Neural cell (in vitro differentiated cells): ENCODE measurements around the gene ZNF3. TPM values are rescaled to one million over a fixed set of nuclear protein-coding genes. Genes with fewer than 3 reads are reported as not detected.

Experiments
- H2AFZ ChIP-seq: fragments of 200-600, 300-800 bp; sonication (generic), shearing (Covaris generic); 2 replicates; pipeline ENCODE4 v1.6.0; 2014; ENCODE audit warnings: low read depth, mild to moderate bottlenecking, antibody characterized with exemption, low read length, moderate library complexity
- H3F3A ChIP-seq: fragments of 200-600 bp; shearing (Covaris generic); 2 replicates; pipeline ENCODE4 v1.6.1; 2016; ENCODE audit warnings: mild to moderate bottlenecking, moderate library complexity, mixed read lengths, antibody characterized with exemption, low read length; ENCODE audit not compliant: insufficient read depth, poor library complexity, severe bottlenecking
- H3K27ac ChIP-seq: fragments of 200-600, 300-800 bp; sonication (generic), shearing (Covaris generic); 2 replicates; pipeline ENCODE4 v1.5.1; 2014; ENCODE audit warnings: mild to moderate bottlenecking, low read length, moderate library complexity
- H3K27me3 ChIP-seq: fragments of 300-800, 200-600 bp; sonication (generic), shearing (Covaris generic); 2 replicates; pipeline ENCODE4 v1.6.0; 2014; ENCODE audit warnings: mild to moderate bottlenecking, low read depth, low read length, moderate library complexity; ENCODE audit not compliant: insufficient read depth
- H3K36me3 ChIP-seq: fragments of 300-800, 200-600 bp; sonication (generic), shearing (Covaris generic); 2 replicates; pipeline ENCODE4 v1.5.1; 2014; ENCODE audit warnings: mild to moderate bottlenecking, antibody characterized with exemption, low read length, moderate library complexity; ENCODE audit not compliant: insufficient read depth
- H3K4me2 ChIP-seq: fragments of 300-800, 200-600 bp; sonication (generic), shearing (Covaris generic); 2 replicates; pipeline ENCODE4 v1.6.0; 2014; ENCODE audit warnings: mild to moderate bottlenecking, low read length
- H3K4me3 ChIP-seq: fragments of 300-800, 200-600 bp; sonication (generic), shearing (Covaris generic); 2 replicates; pipeline ENCODE4 v1.5.1; 2014; ENCODE audit warnings: mild to moderate bottlenecking, low read length, moderate library complexity
- H3K79me2 ChIP-seq: fragments of 200-600 bp; shearing (Covaris generic); replicated peaks from 2 replicates; pipeline ENCODE4 v1.6.0; 2014; ENCODE audit warnings: mild to moderate bottlenecking, low read length, moderate library complexity; ENCODE audit not compliant: insufficient read depth
- H3K9ac ChIP-seq: fragments of 300-800, 200-600 bp; sonication (generic), shearing (Covaris generic); 2 replicates; pipeline ENCODE4 v1.6.1; 2016; ENCODE audit warnings: mild to moderate bottlenecking, low read length, mixed read lengths
- H3K9me2 ChIP-seq: fragments of 200-600 bp; shearing (Covaris generic); 2 replicates; pipeline ENCODE4 v1.6.1; 2016; ENCODE audit warnings: mild to moderate bottlenecking, low read length, mixed read lengths; ENCODE audit not compliant: insufficient read depth
- H3K9me3 ChIP-seq: fragments of 200-600, 300-800 bp; sonication (generic), shearing (Covaris generic); 2 replicates; pipeline ENCODE4 v1.6.1; 2016; ENCODE audit warnings: mild to moderate bottlenecking, mixed run types, low read length, moderate library complexity, mixed read lengths
- H4K20me1 ChIP-seq: fragments of 200-600 bp; shearing (Covaris generic); 2 replicates; pipeline ENCODE4 v1.6.1; 2016; ENCODE audit warnings: mild to moderate bottlenecking, mixed run types; ENCODE audit not compliant: insufficient read depth
- EP300 ChIP-seq: fragments of 450-650 bp; conservative IDR thresholded peaks from 2 replicates; pipeline ENCODE4 v1.6.1; 2014; ENCODE audit warnings: antibody characterized with exemption, mild to moderate bottlenecking, moderate library complexity; ENCODE audit not compliant: poor library complexity, severe bottlenecking
- EZH2 ChIP-seq: fragments of 200-600, 300-800 bp; shearing (Covaris generic), sonication (generic); IDR thresholded peaks from 2 replicates; pipeline ENCODE4 v1.6.1; 2014; ENCODE audit warnings: antibody characterized with exemption, low read length, borderline replicate concordance, mild to moderate bottlenecking; ENCODE audit not compliant: insufficient read depth, poor library complexity, severe bottlenecking
- MXI1 ChIP-seq: fragments of 450-650 bp; conservative IDR thresholded peaks from 2 replicates; pipeline ENCODE4 v1.6.1; 2014; ENCODE audit warnings: antibody characterized with exemption, mild to moderate bottlenecking; ENCODE audit not compliant: poor library complexity, severe bottlenecking
- POLR2AphosphoS5 ChIP-seq: IDR thresholded peaks from 2 replicates; pipeline ENCODE4 v1.6.1; 2012
- RAD21 ChIP-seq: fragments of 450-650 bp; conservative IDR thresholded peaks from 2 replicates; pipeline ENCODE4 v1.6.1; 2014; ENCODE audit warnings: antibody characterized with exemption, mild to moderate bottlenecking, moderate library complexity
- REST ChIP-seq: IDR thresholded peaks from 2 replicates; pipeline ENCODE4 v1.6.1; 2012; ENCODE audit warnings: borderline replicate concordance
- SMC3 ChIP-seq: fragments of 450-650 bp; conservative IDR thresholded peaks from 2 replicates; pipeline ENCODE4 v1.6.1; 2014; ENCODE audit warnings: antibody characterized with exemption, mild to moderate bottlenecking, moderate library complexity; ENCODE audit not compliant: poor library complexity
- TAF1 ChIP-seq: IDR thresholded peaks from 2 replicates; pipeline ENCODE4 v1.6.1; 2012; ENCODE audit warnings: low read depth
- polyA plus RNA-seq: library from polyadenylated mRNA; depleted of rRNA; stranded (reverse); fragments of >200 nt; gene quantifications from 2 replicates; pipeline ENCODE4 v1.2.3, GENCODE V29; 2014
- TF ChIP-seq, protein P1 (sequence below): fragments of 450-650 bp; IDR thresholded peaks from 2 replicates; pipeline ENCODE4 v1.5.1; 2014; ENCODE audit warnings: antibody characterized with exemption, mild to moderate bottlenecking, moderate library complexity; ENCODE audit not compliant: poor library complexity, severe bottlenecking

ZNF3 gene
- polyA plus RNA-seq, 1 donor from 2014 or later = 57.2 TPM

- Histone ChIP-seq H3K36me3 (no peaks in the 10 kb centered on the region), H3K4me2 (no peak overlapping the region), H2AFZ (no peak overlapping the region), H3K4me3 (no peak overlapping the region), H4K20me1 (no peaks in the 10 kb centered on the region), H3K9me3 (no peaks in the 10 kb centered on the region), H3K9ac (no peak overlapping the region), H3K9me2 (no peaks in the 10 kb centered on the region), H3K27me3 (no peaks in the 10 kb centered on the region), H3F3A (no peaks in the 10 kb centered on the region), H3K27ac (no peak overlapping the region), H3K79me2 (peaks cover 11% of the 10 kb centered on the region)
- TF ChIP-seq, protein P1, sequence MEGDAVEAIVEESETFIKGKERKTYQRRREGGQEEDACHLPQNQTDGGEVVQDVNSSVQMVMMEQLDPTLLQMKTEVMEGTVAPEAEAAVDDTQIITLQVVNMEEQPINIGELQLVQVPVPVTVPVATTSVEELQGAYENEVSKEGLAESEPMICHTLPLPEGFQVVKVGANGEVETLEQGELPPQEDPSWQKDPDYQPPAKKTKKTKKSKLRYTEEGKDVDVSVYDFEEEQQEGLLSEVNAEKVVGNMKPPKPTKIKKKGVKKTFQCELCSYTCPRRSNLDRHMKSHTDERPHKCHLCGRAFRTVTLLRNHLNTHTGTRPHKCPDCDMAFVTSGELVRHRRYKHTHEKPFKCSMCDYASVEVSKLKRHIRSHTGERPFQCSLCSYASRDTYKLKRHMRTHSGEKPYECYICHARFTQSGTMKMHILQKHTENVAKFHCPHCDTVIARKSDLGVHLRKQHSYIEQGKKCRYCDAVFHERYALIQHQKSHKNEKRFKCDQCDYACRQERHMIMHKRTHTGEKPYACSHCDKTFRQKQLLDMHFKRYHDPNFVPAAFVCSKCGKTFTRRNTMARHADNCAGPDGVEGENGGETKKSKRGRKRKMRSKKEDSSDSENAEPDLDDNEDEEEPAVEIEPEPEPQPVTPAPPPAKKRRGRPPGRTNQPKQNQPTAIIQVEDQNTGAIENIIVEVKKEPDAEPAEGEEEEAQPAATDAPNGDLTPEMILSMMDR = no peak
- TF ChIP-seq REST (no peak), EZH2 (no peak), EP300 (no peak), RAD21 (no peak), MXI1 (no peak), POLR2AphosphoS5 (no peak)
Measured at GRCh38 chr7:100027197-100027596, 54.3 kb downstream of the ZNF3 start.

- no peak for TF ChIP-seq POLR2AphosphoS5
- TF ChIP-seq, protein P1 = no peak
- no peak for TF ChIP-seq TAF1
- TF ChIP-seq EP300 = no peak
- no peak for TF ChIP-seq RAD21
- TF ChIP-seq REST = no peak
- TF ChIP-seq SMC3 = no peak
- TF ChIP-seq MXI1 = no peak
- no peak for TF ChIP-seq EZH2
- H3K79me2 ChIP-seq = peaks cover 37% of the 10 kb centered on the region
Measured at GRCh38 chr7:100024020-100024619, 57.4 kb downstream of the ZNF3 start.

More at GRCh38 chr7:100024020-100024619, 57.4 kb downstream of the ZNF3 start:
- Histone ChIP-seq H3K36me3 (no peaks in the 10 kb centered on the region), H2AFZ (no peak overlapping the region), H3K27ac (no peak overlapping the region), H3K27me3 (no peaks in the 10 kb centered on the region), H3K4me2 (no peak overlapping the region), H3K9me3 (no peaks in the 10 kb centered on the region), H4K20me1 (no peaks in the 10 kb centered on the region), H3K9ac (no peak overlapping the region), H3F3A (no peaks in the 10 kb centered on the region), H3K4me3 (no peak overlapping the region), H3K9me2 (no peaks in the 10 kb centered on the region)
